Left renal pelvis (tissue), 4 donors: ENCODE data around the gene ZNF440. TPM values are rescaled to one million over a fixed set of nuclear protein-coding genes. Genes with fewer than 3 reads are reported as not detected.
"Not testable (repeated sequence)": the region's sequence is repeated elsewhere in the genome, so short reads cannot be mapped to it uniquely, and the experiment has no call there.

ENCODE experiments used
- DNase-seq, 4 donors: peaks; one replicate each; pipeline ENCODE4 v3.0.0-alpha.2; 2013; ENCODE audit warnings: low read depth in 4 of 4, low spot score in 3 of 4
- polyA plus RNA-seq, 4 donors: library from polyadenylated mRNA; unstranded; fragments of 120-200 nt; gene quantifications; one replicate each; pipeline ENCODE4 v1.2.1, GENCODE V29; 2013; ENCODE audit not compliant: insufficient read length in 4 of 4

Gene ZNF440
- polyA plus RNA-seq: 10 to 100 TPM in 3 of 4 donors, 1 to 10 TPM in 1; 6.8 to 20.0 (median 16.3) TPM

- peak; percentile 85 to 91 (median 88) for DNase-seq
Measured at GRCh38 chr19:11814029-11814699, at the start of gene ZNF440. TSS of gene ZNF440 (plus strand) at chr19:11814273. CDS start at chr19:11814448, 175 bp downstream.

DNA sequence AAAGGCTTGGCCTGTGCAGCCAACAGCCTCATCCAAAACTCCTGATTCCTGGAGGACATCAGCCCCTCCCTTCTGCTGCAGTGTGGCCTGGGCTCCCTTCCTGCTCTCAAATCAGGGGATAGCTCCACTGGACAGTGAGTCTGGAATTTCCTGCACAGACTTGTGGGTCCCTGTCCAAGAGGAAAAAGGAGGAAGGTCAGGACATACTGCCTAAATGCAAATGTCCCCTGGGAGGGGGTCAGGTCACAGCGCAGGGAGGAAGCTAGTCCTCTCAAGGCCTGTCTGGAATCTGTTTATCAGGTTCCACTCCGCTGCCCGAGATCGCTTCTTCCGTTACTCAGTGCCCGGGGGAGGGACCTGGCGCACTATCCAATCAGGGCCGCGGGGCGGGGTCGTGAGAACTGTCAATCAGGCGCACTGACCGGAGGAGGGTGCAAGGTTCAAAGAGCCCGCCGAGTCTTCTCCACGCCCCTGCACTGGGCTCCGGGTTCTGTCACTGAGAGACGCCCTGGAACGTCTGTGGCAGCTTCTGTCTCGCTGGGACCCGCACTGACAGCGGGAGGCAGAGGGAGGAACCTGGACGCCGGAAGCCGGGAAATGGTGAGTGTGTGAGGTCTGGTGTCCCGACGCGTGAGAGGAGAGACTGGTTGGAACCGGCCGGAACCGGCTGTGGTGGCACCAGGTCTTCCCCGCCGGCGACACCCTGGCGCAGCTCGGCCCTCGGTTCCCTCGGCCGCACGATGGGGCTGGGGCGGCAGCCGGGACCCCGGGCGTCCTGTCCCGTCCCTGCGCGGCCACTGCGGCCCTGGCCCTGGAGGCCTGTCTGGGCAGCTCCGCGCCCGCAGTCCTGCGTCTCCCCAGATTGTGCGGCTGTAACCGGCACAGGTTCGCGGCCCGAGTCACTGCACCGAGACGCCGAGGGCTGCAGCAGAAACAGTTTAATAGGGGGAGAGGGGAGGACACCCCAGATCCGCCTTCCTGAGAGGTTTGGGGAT is 47.2 kb upstream of the ZNF440 start, which contains the start of gene ZNF441:
ZNF441 (plus strand) TSS at position 404 of the 995 bp plus-strand sequence; CDS start at position 598, 194 bp downstream.
- peak; percentile 92 to 94 (median 94) for DNase-seq

DNA sequence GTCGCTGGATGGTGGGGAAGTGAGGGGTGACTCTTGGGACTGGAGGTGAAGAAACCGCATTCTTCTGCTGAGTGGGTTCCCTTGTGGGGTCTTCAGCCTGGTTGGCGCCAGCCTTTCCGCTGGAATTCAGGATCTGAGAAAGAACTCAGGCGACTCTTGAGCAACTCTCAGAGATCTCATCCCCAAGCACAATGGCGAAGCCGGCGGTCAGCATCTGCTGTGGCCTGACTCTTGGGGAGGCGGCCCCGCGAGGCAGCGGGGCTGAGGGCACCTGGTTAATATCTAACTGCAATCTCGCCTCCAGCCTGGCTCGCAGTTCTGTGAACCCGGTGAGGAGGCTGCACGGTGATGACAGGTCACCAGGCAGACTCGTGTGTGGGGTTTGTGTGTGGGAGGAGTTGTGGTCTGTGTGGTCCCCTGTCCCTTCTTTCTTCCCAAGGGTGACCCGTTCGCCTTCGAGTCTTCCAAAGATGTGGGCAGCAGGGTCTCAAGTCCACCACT is 46.4 kb upstream of the ZNF440 start:
- DNase-seq: peak; percentile 21 to 46 (median 26)

DNA sequence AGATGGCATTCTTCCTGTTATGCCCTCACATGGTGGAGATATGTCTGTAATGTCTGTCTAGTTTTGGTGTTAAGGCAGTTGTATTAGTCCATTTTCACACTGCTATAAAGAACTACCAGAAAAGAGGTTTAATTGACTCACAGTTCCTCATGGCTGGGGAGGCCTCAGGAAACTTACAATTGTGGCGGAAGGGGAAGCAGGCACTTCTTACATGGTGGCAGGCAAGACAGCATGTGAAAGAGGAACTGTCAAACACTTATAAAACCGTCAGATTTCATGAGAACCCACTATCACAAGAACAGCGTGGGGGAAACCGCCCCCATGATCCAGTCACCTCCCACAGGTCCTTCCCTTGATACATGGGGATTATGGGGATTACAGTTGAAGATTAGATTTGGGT is 44.1 kb upstream of the ZNF440 start:
- no peak for DNase-seq

- not testable (repeated sequence) for DNase-seq
Measured at GRCh38 chr19:11771520-11771919, 42.6 kb upstream of the ZNF440 start.

DNA sequence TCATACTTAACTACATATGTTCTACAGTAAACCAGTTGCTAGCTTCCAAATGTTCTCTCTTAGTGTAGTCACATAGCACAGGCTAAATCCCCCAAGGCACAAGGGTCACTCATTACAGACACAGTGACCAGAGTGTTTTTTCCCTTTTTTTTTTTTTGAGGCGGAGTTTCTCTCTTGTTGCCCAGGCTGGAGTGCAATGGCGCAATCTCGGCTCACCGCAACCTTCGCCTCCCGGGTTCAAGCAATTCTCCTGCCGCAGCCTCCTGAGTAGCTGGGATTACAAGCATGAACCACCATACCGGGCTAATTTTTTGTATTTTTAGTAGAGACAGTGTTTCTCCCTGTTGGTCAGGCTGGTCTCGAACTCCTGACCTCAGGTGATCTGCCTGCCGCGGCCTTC is 37.4 kb upstream of the ZNF440 start:
- DNase-seq: not testable (repeated sequence)

GRCh38 chr19:11780431-11781020 is 33.5 kb upstream of the ZNF440 start:
- DNase-seq: no peak

DNA sequence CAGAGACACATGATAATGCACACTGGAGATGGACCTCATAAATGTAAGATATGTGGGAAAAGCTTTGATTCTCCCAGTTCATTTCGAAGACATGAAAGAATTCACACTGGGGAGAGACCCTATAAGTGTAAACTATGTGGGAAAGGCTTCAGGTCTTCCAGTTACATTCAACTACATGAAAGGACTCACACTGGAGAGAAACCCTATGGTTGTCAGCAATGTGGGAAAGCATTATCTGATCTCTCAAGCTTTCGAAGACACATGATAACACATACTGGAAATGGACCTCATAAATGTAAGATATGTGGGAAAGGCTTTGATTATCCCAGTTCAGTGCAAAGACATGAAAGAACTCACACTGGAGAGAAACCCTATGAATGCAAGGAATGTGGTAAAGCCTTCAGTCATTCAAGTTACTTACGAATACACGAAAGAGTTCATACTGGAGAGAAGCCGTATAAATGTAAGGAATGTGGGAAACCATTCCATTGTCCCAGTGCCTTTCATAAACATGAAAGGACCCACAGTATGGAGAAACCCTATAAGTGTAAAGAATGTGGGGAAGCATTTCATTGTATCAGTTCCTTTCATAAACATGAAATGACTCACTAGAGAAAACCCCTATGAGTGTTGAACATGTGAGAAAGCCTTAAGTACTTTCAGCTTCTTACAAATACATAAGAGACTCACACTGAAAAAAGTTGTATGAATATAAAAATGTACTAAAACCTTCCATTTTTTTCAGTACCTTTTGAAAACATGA is 32.6 kb upstream of the ZNF440 start:
- DNase-seq: no peak

DNA sequence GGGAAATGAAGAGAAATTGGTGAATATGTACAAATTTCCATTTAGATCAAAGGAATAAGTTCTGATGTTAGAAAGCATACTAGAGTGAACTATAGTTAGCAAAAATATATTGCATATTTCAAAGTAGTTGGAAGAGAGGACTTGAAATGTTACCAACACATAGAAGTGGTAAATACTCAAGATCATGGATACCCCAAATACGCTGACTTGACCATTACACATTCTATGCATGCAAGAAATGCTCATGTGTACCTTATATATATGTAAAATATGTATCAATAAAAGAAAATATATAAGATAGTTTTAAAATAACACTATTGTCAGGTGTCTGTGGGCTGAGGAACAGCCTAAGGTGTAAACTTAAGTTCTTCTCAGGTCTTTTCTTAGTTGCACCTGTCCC is 30.3 kb upstream of the ZNF440 start:
- DNase-seq: no peak

DNA sequence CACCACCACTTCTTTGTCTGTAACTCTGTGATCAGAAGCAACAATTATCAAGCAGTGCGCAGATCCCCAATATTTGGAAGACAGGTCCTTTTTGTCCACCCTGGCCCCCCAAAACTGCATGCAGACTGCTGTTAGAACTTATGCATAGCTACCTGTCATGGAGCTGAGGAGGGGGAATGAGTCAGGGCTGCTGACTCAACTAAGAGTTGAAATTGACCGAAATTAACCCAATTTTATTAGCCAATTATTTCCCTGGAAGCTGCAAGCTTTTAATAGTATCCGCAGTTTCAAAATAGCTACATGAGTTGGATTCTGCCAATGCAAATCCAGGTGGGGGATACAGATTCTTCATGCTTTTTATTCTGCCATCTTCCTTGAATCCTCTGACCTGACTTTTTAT is 29.7 kb upstream of the ZNF440 start:
- DNase-seq: no peak

GRCh38 chr19:11787536-11787935 is 26.5 kb upstream of the ZNF440 start:
- DNase-seq: no peak

GRCh38 chr19:11792942-11793341 is 21.1 kb upstream of the ZNF440 start:
- DNase-seq: no peak

GRCh38 chr19:11797491-11797890 is 16.6 kb upstream of the ZNF440 start:
- peak in 3 of 4 donors; percentile 71 to 88 (median 83) for DNase-seq

DNA sequence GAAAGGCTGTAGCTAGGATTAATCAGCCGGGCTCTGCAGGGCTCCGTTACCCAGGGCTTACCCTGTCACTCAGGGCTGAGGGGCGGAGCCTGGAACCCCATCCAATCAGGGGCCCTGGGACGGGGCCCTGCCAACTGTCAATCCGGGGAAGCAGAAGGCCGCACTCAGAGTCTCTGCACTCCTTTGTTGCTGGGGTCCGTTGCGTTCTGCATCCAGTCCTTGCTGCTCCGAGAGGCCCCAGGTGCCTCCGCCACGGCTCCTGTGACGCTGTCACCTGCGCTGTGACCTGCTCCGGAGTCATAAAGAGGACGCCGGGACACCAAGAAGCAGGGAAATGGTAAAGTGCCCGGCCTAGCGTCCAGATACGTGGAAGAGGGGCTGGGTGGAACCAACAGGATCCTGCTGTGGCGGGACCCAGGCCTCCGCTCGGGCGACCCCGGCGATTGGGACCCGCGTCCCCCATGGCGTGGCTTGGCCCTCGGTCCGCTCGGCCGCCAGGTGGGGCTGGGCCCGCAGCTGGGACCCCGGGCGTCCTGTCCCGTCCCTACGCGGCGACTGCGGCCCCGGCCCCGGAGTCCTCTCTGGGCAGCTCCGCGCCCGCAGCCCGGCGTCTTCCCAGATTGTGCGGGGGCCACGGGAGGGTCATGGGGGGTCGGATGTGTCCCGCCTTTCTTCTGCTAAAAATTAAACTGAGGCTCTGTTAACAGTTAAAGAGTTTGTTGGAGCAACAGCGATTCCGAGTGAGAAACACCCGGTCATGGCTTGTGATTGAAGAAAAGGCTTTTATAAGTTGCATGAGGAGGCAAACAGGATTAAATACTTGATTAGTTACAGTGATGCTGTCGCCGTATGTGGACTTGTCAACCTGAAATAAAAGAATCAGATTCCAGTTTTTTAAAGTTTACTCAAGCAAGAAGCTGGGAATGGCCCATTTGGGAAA is 15.4 kb upstream of the ZNF440 start, which contains the start of gene ZNF491:
ZNF491 (plus strand) TSS at position 133 of the 940 bp plus-strand sequence. CDS start 7,431 bp downstream, outside the sequence.
- peak; percentile 81 to 85 (median 81) for DNase-seq

DNA sequence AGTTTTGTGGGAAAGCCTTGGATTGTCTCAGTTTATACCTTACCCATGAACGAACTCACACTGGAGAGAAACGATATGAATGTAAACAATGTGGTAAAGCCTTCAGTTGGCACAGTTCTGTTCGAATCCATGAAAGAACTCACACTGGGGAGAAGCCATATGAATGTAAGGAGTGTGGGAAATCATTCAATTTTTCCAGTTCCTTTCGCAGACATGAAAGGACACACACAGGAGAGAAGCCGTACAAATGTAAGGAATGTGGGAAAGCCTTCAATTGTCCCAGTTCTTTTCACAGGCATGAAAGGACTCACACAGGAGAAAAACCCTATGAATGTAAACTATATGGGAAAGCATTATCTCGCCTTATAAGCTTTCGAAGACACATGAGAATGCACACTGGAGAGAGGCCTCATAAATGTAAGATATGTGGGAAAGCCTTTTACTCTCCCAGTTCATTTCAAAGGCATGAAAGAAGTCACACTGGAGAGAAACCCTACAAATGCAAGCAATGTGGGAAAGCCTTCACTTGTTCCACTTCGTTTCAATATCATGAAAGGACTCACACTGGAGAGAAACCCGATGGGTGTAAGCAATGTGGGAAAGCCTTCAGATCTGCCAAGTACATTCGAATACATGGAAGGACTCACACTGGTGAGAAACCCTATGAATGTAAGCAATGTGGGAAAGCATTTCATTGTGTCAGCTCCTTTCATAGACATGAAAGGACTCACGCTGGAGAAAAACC is 7.5 kb upstream of the ZNF440 start:
- DNase-seq: no peak

- no peak for DNase-seq
Measured at GRCh38 chr19:11807099-11807380, 7.0 kb upstream of the ZNF440 start.

DNA sequence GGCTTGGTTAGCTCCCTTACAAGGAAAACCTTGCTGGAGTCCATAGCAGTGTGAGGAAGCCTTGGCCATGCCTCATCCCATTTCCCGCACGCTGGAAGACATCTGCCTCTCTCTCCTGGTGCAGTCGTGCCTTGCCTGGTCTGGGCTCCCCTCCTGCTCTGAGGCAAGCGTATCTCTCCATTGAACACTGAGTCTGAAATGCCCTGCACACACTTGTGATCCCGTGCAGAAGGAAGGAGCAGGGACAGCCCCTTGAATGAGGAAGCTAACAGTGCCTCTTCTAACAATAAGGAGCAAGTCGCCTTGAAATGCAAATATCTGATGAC is 407 bp upstream of the ZNF440 start:
- no peak for DNase-seq

- peak in 1 of 4 donors; percentile 10 for DNase-seq
Measured at GRCh38 chr19:11814700-11815035, 595 bp downstream of the ZNF440 start.
